Ectodermal cell (in vitro differentiated cells): ENCODE data around the gene PRTN3.
A peak's percentile ranks its signal among the peaks of the same experiment; 100 is the strongest.

Experiments used
- H3K27ac ChIP-seq: 2 replicates; pipeline ENCODE4 v1.7.0; 2013; ENCODE audit warnings: mild to moderate bottlenecking, low read depth, low read length; ENCODE audit not compliant: insufficient read depth, poor library complexity, severe bottlenecking
- H3K27me3 ChIP-seq: 2 replicates; pipeline ENCODE4 v1.7.0; 2013; ENCODE audit warnings: mild to moderate bottlenecking, low read length; ENCODE audit not compliant: insufficient read depth, control insufficient read depth, poor library complexity, severe bottlenecking
- H3K36me3 ChIP-seq: one replicate; pipeline ENCODE4 v1.7.0; 2013; ENCODE audit warnings: low read length; ENCODE audit not compliant: control insufficient read depth, insufficient read depth
- H3K4me1 ChIP-seq: one replicate; pipeline ENCODE4 v1.7.0; 2013; ENCODE audit warnings: low read length; ENCODE audit not compliant: control insufficient read depth, insufficient read depth
- H3K4me3 ChIP-seq: 2 replicates; pipeline ENCODE4 v1.7.0; 2013; ENCODE audit warnings: low read depth, low read length, control low read depth; ENCODE audit not compliant: insufficient read depth
- H3K9me3 ChIP-seq: 2 replicates; pipeline ENCODE4 v1.7.0; 2013; ENCODE audit warnings: mild to moderate bottlenecking, low read length, moderate library complexity; ENCODE audit not compliant: control insufficient read depth
- WGBS, 2 experiments: methylation state at CpG; one replicate each; pipeline ENCODE4 v1.1.7; 2013; ENCODE audit warnings: missing lambda C conversion rate in 2 of 2; 5-methylcytosine and 5-hydroxymethylcytosine counted together

Gene PRTN3

DNA sequence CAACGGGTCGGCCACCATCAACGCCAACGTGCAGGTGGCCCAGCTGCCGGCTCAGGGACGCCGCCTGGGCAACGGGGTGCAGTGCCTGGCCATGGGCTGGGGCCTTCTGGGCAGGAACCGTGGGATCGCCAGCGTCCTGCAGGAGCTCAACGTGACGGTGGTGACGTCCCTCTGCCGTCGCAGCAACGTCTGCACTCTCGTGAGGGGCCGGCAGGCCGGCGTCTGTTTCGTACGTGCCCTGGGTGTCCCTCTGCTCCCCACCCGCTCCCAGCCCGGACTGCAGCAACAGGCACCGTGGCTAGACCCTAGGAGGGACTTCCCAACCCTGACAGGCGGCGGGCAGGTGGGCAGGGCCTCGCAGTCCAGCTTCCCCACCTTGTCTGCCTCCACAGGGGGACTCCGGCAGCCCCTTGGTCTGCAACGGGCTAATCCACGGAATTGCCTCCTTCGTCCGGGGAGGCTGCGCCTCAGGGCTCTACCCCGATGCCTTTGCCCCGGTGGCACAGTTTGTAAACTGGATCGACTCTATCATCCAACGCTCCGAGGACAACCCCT, 14.8 kb downstream of the PRTN3 start:
- Histone ChIP-seq H3K27ac (no peak overlapping the region), H3K4me3 (no peak overlapping the region)
- 79 to 82% methylated on average over 40 of the region's 40 CpGs for WGBS, 2 experiments

DNA sequence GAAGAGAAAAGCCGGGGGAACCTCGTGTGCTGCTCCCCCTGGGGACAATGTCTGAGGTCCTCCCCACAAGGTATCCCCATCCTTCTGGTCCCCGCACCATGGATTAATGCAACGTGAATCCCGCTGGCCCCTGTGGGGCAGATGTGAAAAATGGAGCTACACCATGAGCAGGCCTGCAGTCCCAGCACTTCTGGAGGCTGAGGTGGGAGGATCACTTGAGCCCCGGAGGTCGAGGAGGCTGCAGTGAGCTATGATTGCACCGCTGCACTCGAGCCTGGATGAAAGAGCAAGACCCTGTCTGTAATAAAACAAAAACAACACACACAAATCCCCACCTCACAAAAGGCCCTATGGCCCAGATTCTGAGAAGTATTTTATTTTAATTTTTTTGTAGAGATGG, 17.5 kb downstream of the PRTN3 start:
- 79 to 81% methylated on average over 9 of the region's 9 CpGs for WGBS, 2 experiments
- no peaks in the 10 kb centered on the region for H3K4me1 ChIP-seq
- H3K4me3 ChIP-seq: no peak overlapping the region
- no peaks in the 10 kb centered on the region for H3K36me3 ChIP-seq
- H3K27me3 ChIP-seq: peaks cover 46% of the 10 kb centered on the region
- no peaks in the 10 kb centered on the region for H3K9me3 ChIP-seq
- H3K27ac ChIP-seq: no peak overlapping the region

More for the DNA sequence above, 14.8 kb downstream of the PRTN3 start:
- no peaks in the 10 kb centered on the region for H3K9me3 ChIP-seq
- H3K27me3 ChIP-seq: peaks cover 21% of the 10 kb centered on the region
- no peaks in the 10 kb centered on the region for H3K4me1 ChIP-seq
- no peaks in the 10 kb centered on the region for H3K36me3 ChIP-seq

DNA sequence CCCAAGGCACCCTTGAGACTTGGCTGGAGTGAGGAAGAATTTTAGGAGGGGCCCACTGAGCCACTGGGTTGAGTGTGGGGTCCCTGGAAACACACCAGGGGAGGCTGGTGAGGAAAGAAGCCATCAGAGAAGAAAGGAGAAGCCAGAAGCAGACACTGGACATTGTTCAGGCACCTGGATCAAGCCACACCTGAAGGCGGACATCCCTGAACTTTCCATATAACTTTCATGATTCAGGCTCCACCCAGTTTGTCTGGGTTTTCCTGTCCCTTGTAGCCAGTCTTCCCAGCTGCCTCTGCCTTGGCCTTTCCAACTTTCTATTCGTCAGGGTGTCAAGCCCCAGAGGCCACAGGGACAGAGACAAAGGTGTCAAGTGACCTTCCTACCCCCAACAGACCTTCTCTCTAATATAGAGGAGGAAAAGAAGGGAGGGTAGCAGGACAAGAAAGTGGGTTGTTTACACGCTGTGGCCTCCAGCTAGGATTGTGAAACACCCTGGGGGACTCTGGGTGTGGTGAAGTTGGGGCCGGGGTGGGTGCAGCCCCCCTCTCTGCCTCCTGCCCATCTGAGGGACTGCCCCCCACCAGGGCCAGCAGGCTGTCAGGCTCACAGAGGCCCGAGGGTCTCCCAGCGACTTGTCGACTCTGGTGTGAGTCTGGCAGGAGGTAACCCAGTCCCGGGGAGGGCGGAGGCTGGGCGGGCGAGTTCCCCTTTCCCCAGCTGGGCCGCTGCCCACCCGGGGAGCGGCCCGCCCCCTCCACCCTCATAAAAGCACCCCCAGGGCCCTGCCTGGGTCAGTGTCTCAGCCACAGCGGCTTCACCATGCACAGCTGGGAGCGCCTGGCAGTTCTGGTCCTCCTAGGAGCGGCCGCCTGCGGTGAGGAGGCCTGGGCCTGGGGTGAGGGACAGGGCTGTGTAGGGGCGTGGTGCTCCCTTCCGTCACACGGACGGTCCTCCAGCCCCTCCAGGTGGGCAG, 18.4 kb downstream of the PRTN3 start, which contains the start of gene CFD:
Gene CFD, plus strand, starts transcription at position 797 of the 976 bp plus-strand sequence. Its CDS starts 26 bp downstream, at position 823.
- 69 to 78% methylated on average over 24 of the region's 24 CpGs for WGBS, 2 experiments
- H3K36me3 ChIP-seq: no peaks in the 10 kb centered on the region
- peak within 1 kb of the TSS; percentile 16 for H3K4me3 ChIP-seq
- no peaks in the 10 kb centered on the region for H3K9me3 ChIP-seq
- H3K27me3 ChIP-seq: peaks cover 49% of the 10 kb centered on the region
- no peak within 1 kb of the TSS for H3K27ac ChIP-seq
- H3K4me1 ChIP-seq: no peaks in the 10 kb centered on the region

DNA sequence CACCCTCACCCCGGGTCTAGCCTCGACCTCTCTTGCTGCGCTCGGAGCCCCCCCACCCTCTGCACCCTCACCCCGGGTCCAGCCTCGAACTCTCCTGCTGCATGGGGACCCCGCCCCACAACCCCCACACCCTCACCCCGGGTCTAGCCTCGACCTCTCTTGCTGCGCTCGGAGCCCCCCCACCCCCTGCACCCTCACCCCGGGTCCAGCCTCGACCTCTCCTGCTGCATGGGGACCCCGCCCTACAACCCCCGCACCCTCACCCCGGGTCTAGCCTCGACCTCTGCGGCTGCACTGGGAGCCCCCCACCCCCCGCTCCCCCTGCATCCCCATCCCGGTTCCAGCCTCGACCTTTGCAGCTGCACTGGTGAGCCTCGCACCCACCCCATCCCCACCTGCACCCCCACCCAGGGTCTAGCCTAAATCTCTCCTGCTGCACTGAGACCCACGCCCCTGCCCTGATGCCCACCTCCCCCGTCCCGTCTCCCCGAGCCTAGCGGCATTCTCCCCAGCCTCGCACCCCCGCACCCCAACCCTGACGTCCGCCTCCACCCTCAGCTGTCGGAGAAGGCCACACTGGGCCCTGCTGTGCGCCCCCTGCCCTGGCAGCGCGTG, 20.4 kb downstream of the PRTN3 start:
- 58 to 60% methylated on average over 33 to 35 of the region's 35 CpGs for WGBS, 2 experiments
- Histone ChIP-seq H3K27me3 (peaks cover 49% of the 10 kb centered on the region), H3K36me3 (no peaks in the 10 kb centered on the region), H3K4me3 (no peak overlapping the region), H3K4me1 (no peaks in the 10 kb centered on the region), H3K9me3 (no peaks in the 10 kb centered on the region), H3K27ac (no peak overlapping the region)

DNA sequence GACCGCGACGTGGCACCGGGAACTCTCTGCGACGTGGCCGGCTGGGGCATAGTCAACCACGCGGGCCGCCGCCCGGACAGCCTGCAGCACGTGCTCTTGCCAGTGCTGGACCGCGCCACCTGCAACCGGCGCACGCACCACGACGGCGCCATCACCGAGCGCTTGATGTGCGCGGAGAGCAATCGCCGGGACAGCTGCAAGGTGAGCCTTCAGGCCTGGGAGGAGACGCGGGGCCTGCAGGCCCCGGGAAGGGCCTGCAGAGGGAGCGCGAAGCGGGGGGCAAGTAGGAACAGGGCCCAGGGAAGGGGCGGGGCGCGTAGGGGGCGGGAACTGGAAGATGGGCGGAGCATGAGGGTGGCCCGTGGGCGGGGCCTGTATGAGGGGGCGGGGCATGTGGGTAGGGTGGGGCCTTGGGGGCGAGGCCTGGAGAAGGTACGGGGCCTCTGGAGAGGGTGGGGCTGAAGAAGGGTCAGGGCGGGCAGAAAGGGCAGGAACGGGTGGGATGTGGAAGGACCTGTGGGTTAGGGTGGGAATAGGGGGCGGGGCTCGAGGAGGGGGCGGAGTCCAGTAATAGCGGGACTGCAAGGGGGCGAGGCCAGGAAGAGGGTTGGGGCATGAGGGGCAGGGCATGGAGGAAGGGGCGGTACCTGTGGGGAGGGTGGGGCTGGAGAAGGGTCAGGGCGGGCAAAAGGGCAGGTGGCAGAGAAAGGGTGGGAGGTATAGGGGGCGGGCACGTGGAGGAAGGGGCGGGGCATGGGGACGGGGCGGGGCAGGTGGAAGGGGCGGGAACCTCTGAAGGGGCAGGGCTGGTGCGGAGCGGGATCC, 21.2 kb downstream of the PRTN3 start:
- H3K4me1 ChIP-seq: no peaks in the 10 kb centered on the region
- no peak overlapping the region for H3K27ac ChIP-seq
- H3K36me3 ChIP-seq: no peaks in the 10 kb centered on the region
- H3K9me3 ChIP-seq: no peaks in the 10 kb centered on the region
- peaks cover 49% of the 10 kb centered on the region for H3K27me3 ChIP-seq
- H3K4me3 ChIP-seq: no peak overlapping the region
- 11 to 12% methylated on average over 60 of the region's 60 CpGs for WGBS, 2 experiments

DNA sequence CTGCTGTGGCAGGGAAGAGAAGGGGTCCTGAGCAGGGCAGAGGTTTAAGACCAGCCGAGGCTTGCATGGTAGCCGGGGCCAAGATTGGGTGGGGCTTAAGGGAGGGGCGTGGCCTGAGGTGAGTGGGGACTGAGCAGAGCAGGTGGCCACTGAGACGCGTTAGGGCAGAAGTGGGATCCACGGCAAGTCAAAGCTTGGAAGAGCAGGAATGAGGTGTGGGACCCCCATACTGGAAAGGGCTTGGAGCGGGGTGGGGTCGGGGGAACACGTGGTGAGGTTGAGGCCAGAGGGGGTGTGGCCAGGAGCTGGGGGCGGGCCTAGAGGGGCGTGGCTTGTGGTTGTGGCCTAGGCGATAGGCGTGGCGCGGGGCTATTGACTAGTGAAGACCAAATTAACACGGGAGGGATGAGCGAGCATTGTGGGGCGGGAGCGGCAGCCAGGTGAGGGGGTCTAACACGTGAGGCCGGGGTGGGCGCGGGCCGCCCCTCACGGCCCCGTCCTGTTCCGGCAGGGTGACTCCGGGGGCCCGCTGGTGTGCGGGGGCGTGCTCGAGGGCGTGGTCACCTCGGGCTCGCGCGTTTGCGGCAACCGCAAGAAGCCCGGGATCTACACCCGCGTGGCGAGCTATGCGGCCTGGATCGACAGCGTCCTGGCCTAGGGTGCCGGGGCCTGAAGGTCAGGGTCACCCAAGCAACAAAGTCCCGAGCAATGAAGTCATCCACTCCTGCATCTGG, 21.9 kb downstream of the PRTN3 start:
- H3K4me1 ChIP-seq: peaks cover 7% of the 10 kb centered on the region
- H3K9me3 ChIP-seq: no peaks in the 10 kb centered on the region
- H3K27me3 ChIP-seq: peaks cover 49% of the 10 kb centered on the region
- WGBS, 2 experiments: 38 to 40% methylated on average over 48 of the region's 48 CpGs
- no peak overlapping the region for H3K4me3 ChIP-seq
- no peak overlapping the region for H3K27ac ChIP-seq
- no peaks in the 10 kb centered on the region for H3K36me3 ChIP-seq

DNA sequence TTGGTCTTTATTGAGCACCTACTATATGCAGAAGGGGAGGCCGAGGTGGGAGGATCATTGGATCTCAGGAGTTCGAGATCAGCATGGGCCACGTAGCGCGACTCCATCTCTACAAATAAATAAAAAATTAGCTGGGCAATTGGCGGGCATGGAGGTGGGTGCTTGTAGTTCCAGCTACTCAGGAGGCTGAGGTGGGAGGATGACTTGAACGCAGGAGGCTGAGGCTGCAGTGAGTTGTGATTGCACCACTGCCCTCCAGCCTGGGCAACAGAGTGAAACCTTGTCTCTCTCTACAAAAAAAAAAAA, 22.5 kb downstream of the PRTN3 start:
- H3K36me3 ChIP-seq: peaks cover 4% of the 10 kb centered on the region
- H3K4me3 ChIP-seq: no peak overlapping the region
- peaks cover 8% of the 10 kb centered on the region for H3K4me1 ChIP-seq
- no peak overlapping the region for H3K27ac ChIP-seq
- WGBS, 2 experiments: 93 to 96% methylated on average over 7 of the region's 7 CpGs
- peaks cover 49% of the 10 kb centered on the region for H3K27me3 ChIP-seq
- no peaks in the 10 kb centered on the region for H3K9me3 ChIP-seq

DNA sequence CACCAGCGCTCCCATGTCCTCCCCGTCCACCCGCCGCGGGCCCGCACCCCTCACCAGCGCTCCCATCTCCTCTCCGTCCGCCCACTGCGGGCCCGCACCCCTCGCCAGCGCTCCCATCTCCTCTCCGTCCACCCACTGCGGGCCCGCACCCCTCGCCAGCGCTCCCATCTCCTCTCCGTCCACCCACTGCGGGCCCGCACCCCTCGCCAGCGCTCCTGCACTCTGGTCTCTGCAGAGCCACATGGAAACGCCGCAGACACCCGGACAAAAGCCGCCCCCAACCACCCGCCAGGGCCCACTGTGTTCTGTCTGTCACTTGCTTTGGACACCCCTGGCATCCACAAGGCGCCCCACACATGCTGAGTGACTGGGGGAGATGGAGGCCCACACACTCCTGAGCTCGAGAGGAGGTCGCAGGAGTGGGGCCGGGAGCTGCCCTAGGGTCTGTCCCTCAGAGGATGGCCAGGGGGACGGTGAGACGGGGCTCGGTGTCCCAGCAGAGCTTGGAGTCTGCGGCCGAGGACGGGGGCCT, 26.0 kb downstream of the PRTN3 start:
- Histone ChIP-seq H3K27me3 (peaks cover 16% of the 10 kb centered on the region), H3K9me3 (no peaks in the 10 kb centered on the region), H3K4me3 (no peak overlapping the region), H3K36me3 (peaks cover 17% of the 10 kb centered on the region), H3K27ac (no peak overlapping the region), H3K4me1 (peaks cover 8% of the 10 kb centered on the region)
- WGBS, 2 experiments: 76 to 77% methylated on average over 38 of the region's 38 CpGs

DNA sequence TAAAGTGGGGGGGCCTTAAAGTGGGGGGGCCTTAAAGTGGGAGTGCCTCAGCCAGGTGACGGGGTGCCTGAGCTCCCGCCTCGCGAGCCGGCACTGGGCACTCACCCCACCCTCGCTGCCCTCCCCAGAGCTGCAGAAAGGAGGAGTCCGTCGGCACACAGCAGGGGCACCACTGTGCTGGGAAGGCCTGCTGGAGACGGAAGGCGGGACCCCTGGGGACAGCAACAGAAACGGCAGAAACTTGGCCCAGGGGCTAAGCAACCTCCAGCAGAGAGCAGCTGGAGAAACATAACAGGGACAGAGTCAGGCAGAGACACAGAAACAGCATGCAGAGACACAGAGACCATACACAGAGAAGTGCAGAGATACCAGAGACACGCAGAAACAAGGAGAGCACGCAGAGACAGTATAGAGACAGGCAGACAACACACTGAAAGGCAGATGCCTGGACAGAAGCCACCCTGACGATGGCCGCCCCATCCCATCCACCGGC, 26.5 kb downstream of the PRTN3 start:
- Histone ChIP-seq H3K36me3 (peaks cover 17% of the 10 kb centered on the region), H3K4me1 (peaks cover 8% of the 10 kb centered on the region), H3K4me3 (no peak overlapping the region), H3K9me3 (no peaks in the 10 kb centered on the region), H3K27me3 (peaks cover 12% of the 10 kb centered on the region), H3K27ac (no peak overlapping the region)
- 39% methylated on average over 16 of the region's 16 CpGs for WGBS, 2 experiments
